OCI-LY3 (cell line): Measurements from ENCODE around the gene FOXA3.
A peak's percentile ranks its signal among the peaks of the same experiment; 100 is the strongest.

ENCODE experiments used
- H2AFZ ChIP-seq: fragments of 200-600, 300-600 bp; shearing (Covaris generic); 2 replicates; pipeline ENCODE4 v1.6.0; 2014; ENCODE audit warnings: antibody characterized with exemption, low read depth, low read length
- H3K27ac ChIP-seq: fragments of 200-600, 300-600 bp; sonication (generic); 2 replicates; pipeline ENCODE4 v1.5.1; 2014; ENCODE audit warnings: mild to moderate bottlenecking, low read length, moderate library complexity, mixed read lengths
- H3K27me3 ChIP-seq: fragments of 200-600, 300-600 bp; sonication (generic); 2 replicates; pipeline ENCODE4 v1.6.1; 2014; ENCODE audit warnings: low read depth, low read length, mixed read lengths
- H3K36me3 ChIP-seq: fragments of 200-600, 300-600 bp; sonication (generic); replicated peaks from 2 replicates; pipeline ENCODE3; 2014; ENCODE audit warnings: low read depth, low read length, mixed read lengths
- H3K4me1 ChIP-seq: fragments of 300-600, 200-600 bp; sonication (generic); 2 replicates; pipeline ENCODE4 v1.6.1; 2014; ENCODE audit warnings: low read length, mixed read lengths
- H3K4me2 ChIP-seq: fragments of 200-600, 300-600 bp; sonication (generic); 2 replicates; pipeline ENCODE4 v1.6.1; 2014; ENCODE audit warnings: low read length, mixed read lengths
- H3K4me3 ChIP-seq: fragments of 300-600, 200-600 bp; sonication (generic); 2 replicates; pipeline ENCODE4 v1.5.1; 2014; ENCODE audit warnings: antibody characterized with exemption, mild to moderate bottlenecking, low read length, moderate library complexity
- H3K79me2 ChIP-seq: fragments of 300-600, 200-600 bp; shearing (Covaris generic); 2 replicates; pipeline ENCODE4 v1.6.1; 2014; ENCODE audit warnings: mild to moderate bottlenecking, low read length, mixed read lengths
- H3K9ac ChIP-seq: fragments of 300-600, 200-600 bp; shearing (Covaris generic); 2 replicates; pipeline ENCODE4 v1.6.0; 2014; ENCODE audit warnings: mild to moderate bottlenecking, low read length, moderate library complexity
- H3K9me3 ChIP-seq: fragments of 200-600, 300-600 bp; shearing (Covaris generic); 2 replicates; pipeline ENCODE4 v1.6.1; 2014; ENCODE audit warnings: low read length, mixed read lengths; ENCODE audit not compliant: insufficient read depth
- H4K20me1 ChIP-seq: fragments of 200-600, 300-600 bp; sonication (generic); 2 replicates; pipeline ENCODE4 v1.6.1; 2016; ENCODE audit warnings: low read length, mixed read lengths; ENCODE audit not compliant: insufficient read depth
- CTCF ChIP-seq: fragments of 200-600, 300-600 bp; sonication (generic); IDR thresholded peaks from 2 replicates; pipeline ENCODE4 v1.5.1; 2014; ENCODE audit warnings: antibody characterized with exemption, low read length, low read depth
- EZH2phosphoT487 ChIP-seq: fragments of 200-600 bp; shearing (Covaris generic); IDR thresholded peaks from 2 replicates; pipeline ENCODE4 v1.6.1; 2018; ENCODE audit warnings: antibody characterized with exemption, mixed run types, low read depth

FOXA3 gene

DNA sequence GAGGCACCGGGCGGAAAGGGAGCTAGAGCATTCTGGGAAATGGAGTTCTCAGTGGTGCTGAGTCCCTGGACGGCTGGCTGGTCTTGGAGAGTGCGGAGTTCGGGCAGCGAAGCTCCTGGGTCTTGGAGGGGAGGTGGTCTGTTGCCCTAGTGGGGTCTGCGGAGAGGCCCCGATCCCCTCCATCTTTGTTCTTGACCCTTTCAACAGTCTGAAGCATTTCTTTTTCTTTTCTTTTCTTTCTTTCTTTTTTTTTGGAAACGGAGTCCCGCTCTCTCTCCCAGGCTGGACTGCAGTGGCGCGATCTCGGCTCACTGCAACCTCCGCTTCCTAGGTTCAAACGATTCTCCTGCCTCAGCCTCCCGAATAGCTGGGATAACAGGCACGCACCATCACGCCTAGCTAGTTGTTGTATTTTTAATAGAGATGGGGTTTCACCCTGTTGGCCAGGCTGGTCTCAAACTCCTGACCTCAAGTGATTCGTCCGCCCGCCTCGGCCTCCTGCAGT lies 739 bp upstream of the FOXA3 start:
- H2AFZ ChIP-seq, result peak overlapping the region; percentile 85
- peaks cover 25% of the 10 kb centered on the region for H3K4me1 ChIP-seq

GRCh38 chr19:45864629-45865082 lies 530 bp downstream of the FOXA3 start:
- Histone ChIP-seq H3K4me1 (peaks cover 25% of the 10 kb centered on the region), H3K4me3 (peak overlapping the region; percentile 90), H3K9me3 (no peaks in the 10 kb centered on the region), H3K4me2 (peak overlapping the region; percentile 78), H4K20me1 (no peaks in the 10 kb centered on the region), H3K27ac (no peak overlapping the region), H3K79me2 (peaks cover 30% of the 10 kb centered on the region), H3K36me3 (peaks cover 7% of the 10 kb centered on the region), H2AFZ (peak overlapping the region; percentile 37), H3K9ac (peak overlapping the region; percentile 72), H3K27me3 (no peaks in the 10 kb centered on the region)
- TF ChIP-seq EZH2phosphoT487 (no peak), CTCF (no peak)

More for the DNA sequence above, 739 bp upstream of the FOXA3 start:
- Histone ChIP-seq H3K4me2 (peak overlapping the region; percentile 78), H3K36me3 (peaks cover 12% of the 10 kb centered on the region), H3K27ac (no peak overlapping the region), H3K9ac (peak overlapping the region; percentile 72), H3K27me3 (no peaks in the 10 kb centered on the region), H3K4me3 (peak overlapping the region; percentile 90), H4K20me1 (no peaks in the 10 kb centered on the region), H3K9me3 (no peaks in the 10 kb centered on the region), H3K79me2 (peaks cover 43% of the 10 kb centered on the region)
- TF ChIP-seq EZH2phosphoT487 (no peak), CTCF (no peak)

DNA sequence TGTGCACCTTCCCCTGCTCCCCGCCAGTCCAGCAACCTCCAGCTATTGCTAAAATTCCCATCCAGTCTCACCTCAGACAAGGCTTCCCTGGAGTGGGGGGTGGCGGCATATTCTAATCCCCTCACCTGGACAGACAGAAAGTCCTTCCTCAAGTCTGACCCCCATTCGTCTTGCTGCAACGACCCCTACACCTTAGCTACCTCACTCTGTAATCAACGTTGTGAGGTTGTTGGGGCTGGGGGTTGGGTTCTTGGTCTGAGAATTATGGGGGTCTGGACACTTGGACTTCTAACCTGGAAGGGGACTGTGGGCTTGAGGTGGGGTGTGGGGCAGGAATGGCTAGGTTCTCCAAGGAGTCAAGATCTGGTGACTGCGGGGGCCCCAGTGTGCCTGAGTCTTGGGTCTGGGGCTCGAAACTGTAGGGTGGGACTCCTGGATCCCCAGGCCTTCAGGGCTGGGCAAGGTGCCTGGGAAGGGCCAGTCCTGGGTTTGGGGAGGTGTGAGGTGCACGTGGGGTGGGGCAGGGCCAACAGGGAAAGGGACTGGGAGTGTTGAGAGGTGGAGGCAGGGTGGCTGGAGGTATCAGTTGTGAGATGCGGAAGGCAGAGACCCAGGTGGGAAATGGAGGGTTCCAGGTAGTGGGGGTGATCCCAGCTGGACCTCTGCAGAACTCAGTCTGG lies 1.3 kb downstream of the FOXA3 start:
- no peaks in the 10 kb centered on the region for H3K9me3 ChIP-seq

More for the DNA sequence above, 1.3 kb downstream of the FOXA3 start:
- no peak overlapping the region for H2AFZ ChIP-seq
- H3K36me3 ChIP-seq, result peaks cover 7% of the 10 kb centered on the region
- no peaks in the 10 kb centered on the region for H3K27me3 ChIP-seq
- no peaks in the 10 kb centered on the region for H4K20me1 ChIP-seq
- peaks cover 25% of the 10 kb centered on the region for H3K4me1 ChIP-seq
- H3K27ac ChIP-seq, result no peak overlapping the region
- H3K9ac ChIP-seq, result no peak overlapping the region
- no peak for TF ChIP-seq EZH2phosphoT487
- no peak for TF ChIP-seq CTCF
- peak overlapping the region; percentile 78 for H3K4me2 ChIP-seq
- H3K4me3 ChIP-seq, result peak overlapping the region; percentile 90; the same call in 1 of the 2 replicates
- H3K79me2 ChIP-seq, result peaks cover 23% of the 10 kb centered on the region
